Liver (tissue), 9 donors: ENCODE results near the gene SLC24A3. TPM values are rescaled to one million over a fixed set of nuclear protein-coding genes. Genes with fewer than 3 reads are reported as not detected.
A peak's percentile ranks its signal among the peaks of the same experiment; 100 is the strongest.

Experiments used
- DNase-seq: peaks from one replicate; pipeline ENCODE4 v3.0.0-alpha.2; 2017; ENCODE audit warnings: low spot score
- H3K27ac ChIP-seq, 2 donors: one replicate each; pipeline ENCODE4 v1.7.0; 2013; ENCODE audit warnings: inconsistent platforms in 2 of 2, low read length in 2 of 2, control low read depth in 1 of 2, low read depth in 1 of 2, mild to moderate bottlenecking in 1 of 2
- H3K27me3 ChIP-seq, 4 donors: one replicate each; pipeline versions ENCODE4 v1.6.1 to v1.7.0; 2013; ENCODE audit warnings: low read length in 3 of 4, inconsistent platforms in 1 of 4, mild to moderate bottlenecking in 1 of 4, moderate library complexity in 1 of 4; ENCODE audit not compliant: control insufficient read depth in 4 of 4, insufficient read depth in 4 of 4
- H3K36me3 ChIP-seq, 4 donors: one replicate each; pipeline versions ENCODE4 v1.6.1 to v1.7.0; 2013; ENCODE audit warnings: low read length in 3 of 4, mild to moderate bottlenecking in 3 of 4, low read depth in 1 of 4, moderate library complexity in 1 of 4; ENCODE audit not compliant: control insufficient read depth in 4 of 4, insufficient read depth in 3 of 4
- H3K4me1 ChIP-seq, 4 donors: one replicate each; pipeline versions ENCODE4 v1.6.1 to v1.7.0; 2013; ENCODE audit warnings: low read length in 3 of 4, mild to moderate bottlenecking in 3 of 4, moderate library complexity in 1 of 4; ENCODE audit not compliant: control insufficient read depth in 4 of 4, insufficient read depth in 4 of 4
- H3K4me3 ChIP-seq, 3 donors: one replicate each; pipeline versions ENCODE4 v1.6.1 to v1.7.0; 2013; ENCODE audit warnings: low read length in 3 of 3, control low read depth in 1 of 3, low read depth in 1 of 3, mild to moderate bottlenecking in 1 of 3
- H3K9ac ChIP-seq, 2 donors: one replicate each; pipeline ENCODE4 v1.7.0; 2013; ENCODE audit warnings: low read length in 2 of 2, mild to moderate bottlenecking in 2 of 2, moderate library complexity in 2 of 2, control low read depth in 1 of 2, low read depth in 1 of 2
- H3K9me3 ChIP-seq, 4 donors: one replicate each; pipeline versions ENCODE4 v1.6.1 to v1.7.0; 2013; ENCODE audit warnings: low read length in 3 of 4; ENCODE audit not compliant: control insufficient read depth in 4 of 4
- EGR1 ChIP-seq, 2 donors: IDR thresholded peaks; 2 replicates each; pipeline ENCODE4 v1.6.1; 2016 to 2018; ENCODE audit warnings: antibody characterized with exemption in 2 of 2, low read depth in 2 of 2
- FOXA1 ChIP-seq: IDR thresholded peaks from 2 replicates; pipeline ENCODE4 v1.6.1; 2016; ENCODE audit warnings: antibody characterized with exemption
- FOXA2 ChIP-seq: IDR thresholded peaks from 2 replicates; pipeline ENCODE4 v1.6.1; 2016; ENCODE audit warnings: antibody characterized with exemption
- GABPA ChIP-seq, 2 donors: IDR thresholded peaks in 1 of 2; conservative IDR thresholded peaks in 1 of 2; 2 replicates each; pipeline ENCODE4 v1.6.1; 2016; ENCODE audit warnings: antibody characterized with exemption in 2 of 2, mild to moderate bottlenecking in 1 of 2, moderate library complexity in 1 of 2
- HNF4A ChIP-seq, 2 donors: conservative IDR thresholded peaks; 2 replicates each; pipeline ENCODE4 v1.6.1; 2016; ENCODE audit warnings: antibody characterized with exemption in 2 of 2, mild to moderate bottlenecking in 2 of 2
- HNF4G ChIP-seq: IDR thresholded peaks from 2 replicates; pipeline ENCODE4 v1.6.1; 2016; ENCODE audit warnings: antibody characterized with exemption
- JUND ChIP-seq, 2 donors: IDR thresholded peaks; 2 replicates each; pipeline ENCODE4 v1.6.1; 2016; ENCODE audit warnings: antibody characterized with exemption in 2 of 2
- MAX ChIP-seq: IDR thresholded peaks from 2 replicates; pipeline ENCODE4 v1.6.1; 2016; ENCODE audit warnings: antibody characterized with exemption
- NR2F2 ChIP-seq: IDR thresholded peaks from 2 replicates; pipeline ENCODE4 v1.6.1; 2016; ENCODE audit warnings: antibody characterized with exemption
- RAD21 ChIP-seq, 2 donors: IDR thresholded peaks; 2 replicates each; pipeline ENCODE4 v1.6.1; 2016; ENCODE audit warnings: antibody characterized with exemption in 2 of 2, mild to moderate bottlenecking in 2 of 2
- RXRA ChIP-seq, 2 donors: IDR thresholded peaks; 2 replicates each; pipeline ENCODE4 v1.6.1; 2017 to 2018; ENCODE audit warnings: antibody characterized with exemption in 2 of 2, mild to moderate bottlenecking in 1 of 2
- SP1 ChIP-seq: IDR thresholded peaks from 2 replicates; pipeline ENCODE4 v1.6.1; 2018; ENCODE audit warnings: antibody characterized with exemption, mild to moderate bottlenecking
- TAF1 ChIP-seq: conservative IDR thresholded peaks from 2 replicates; pipeline ENCODE4 v1.6.1; 2016; ENCODE audit warnings: antibody characterized with exemption, mild to moderate bottlenecking
- YY1 ChIP-seq: IDR thresholded peaks from 2 replicates; pipeline ENCODE4 v1.6.1; 2016; ENCODE audit warnings: antibody characterized with exemption, mild to moderate bottlenecking
- ZBTB33 ChIP-seq: IDR thresholded peaks from 2 replicates; pipeline ENCODE4 v1.6.1; 2016; ENCODE audit warnings: antibody characterized with exemption
- WGBS: extraction: QIAGEN DNeasy Blood & Tissue Kit; methylation state at CpG from one replicate; pipeline ENCODE4 v1.1.7; 2013; 5-methylcytosine and 5-hydroxymethylcytosine counted together
- polyA plus RNA-seq, 2 donors: library from polyadenylated mRNA; stranded (reverse) in 1 of 2; unstranded in 1 of 2; fragments of 200-250 nt in 1 of 2; fragments of >200 nt in 1 of 2; fragmentation: Nextera tagmentation in 1 of 2; extraction: Ambion mirVana in 1 of 2; gene quantifications; one replicate each; pipeline versions ENCODE4 v1.2.1 to v1.2.3, GENCODE V29; 2013 to 2015
- total RNA-seq, 2 donors: library from RNA; depleted of rRNA; stranded (reverse); fragments of >200 nt; gene quantifications; one replicate each; pipeline ENCODE4 v1.2.3, GENCODE V29; 2014
- TF ChIP-seq, protein P1 (sequence below): fragments of 150-350 bp; IDR thresholded peaks from 2 replicates; pipeline ENCODE4 v1.5.1; 2017; ENCODE audit warnings: improper control_type of control experiment, low read depth, low read length; ENCODE audit not compliant: missing input control
- donor health status: healthy.
- donor health status: healthy.
- donor health status: healthy.
- donor health status: healthy.
- donor health status: healthy.

SLC24A3 gene
- total and polyA plus RNA-seq, 4 donors: 0.28 to 1.8 (median 0.46) TPM

DNA sequence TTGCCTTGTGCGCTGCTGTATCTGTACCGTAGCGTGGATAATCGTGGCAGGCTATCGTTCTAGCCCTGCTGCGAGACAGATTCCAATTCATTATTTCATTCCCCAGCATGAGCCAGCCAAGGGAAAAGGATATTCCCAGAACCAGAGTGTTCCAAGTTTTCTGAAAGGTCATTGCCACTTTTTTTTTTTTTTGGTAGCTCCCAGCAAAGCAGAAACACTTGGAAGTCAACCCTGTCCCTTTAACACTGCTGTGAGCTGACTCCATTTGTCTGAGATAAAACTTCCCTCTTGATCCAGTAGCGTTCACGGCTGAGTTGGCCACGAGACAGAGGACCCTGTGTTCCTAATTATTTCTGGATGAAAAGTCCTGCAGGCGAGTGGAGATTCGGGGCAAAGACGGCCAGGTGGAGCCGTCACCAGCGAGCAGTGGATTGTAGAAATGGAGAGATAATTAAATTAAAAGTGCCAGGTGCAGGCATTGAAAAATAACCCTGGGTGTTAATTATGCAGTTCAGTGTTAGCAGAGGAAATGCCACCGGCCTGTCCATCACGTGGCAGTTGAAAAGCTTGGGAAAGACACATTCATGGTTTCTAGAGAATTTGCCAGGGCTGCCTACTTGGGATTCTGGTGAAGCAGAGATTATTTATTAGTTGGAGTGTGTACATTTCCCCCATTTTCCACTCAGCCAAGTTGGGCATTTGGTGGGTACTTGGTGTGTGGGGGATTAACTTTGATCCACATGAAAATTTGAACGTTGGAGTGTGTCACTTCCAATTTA lies 164.2 kb downstream of the SLC24A3 start (continued):
- TF ChIP-seq HNF4G (no peak), GABPA (IDR thresholded peaks at IDR 0.05 in 1 of 2, conservative IDR thresholded peaks at IDR 0.05 in 1 of 2) (no peak), ZBTB33 (no peak), JUND (IDR thresholded peaks at IDR 0.05) (no peak), HNF4A (conservative IDR thresholded peaks at IDR 0.05) (no peak), SP1 (peak; percentile 34), TAF1 (no peak), EGR1 (IDR thresholded peaks at IDR 0.05; ENCODE audit: low read depth in 2 of 2) (no peak), RXRA (IDR thresholded peaks at IDR 0.05) (peak; percentile 39 to 43)

- WGBS: 86% methylated on average over 3 of the region's 3 CpGs
- no peak for DNase-seq
Observed at GRCh38 chr20:19378058-19378457, 165.6 kb downstream of the SLC24A3 start.

GRCh38 chr20:19380211-19380610 lies 167.8 kb downstream of the SLC24A3 start:
- Histone ChIP-seq H3K36me3 (no peaks in the 10 kb centered on the region), H3K27ac (no peak overlapping the region), H3K9ac (no peak overlapping the region), H3K4me1 (no peaks in the 10 kb centered on the region), H3K27me3 (no peaks in the 10 kb centered on the region), H3K4me3 (no peak overlapping the region), H3K9me3 (no peaks in the 10 kb centered on the region)
- no peak for DNase-seq
- WGBS: 87% methylated on average over 6 of the region's 6 CpGs
- TF ChIP-seq RXRA (IDR thresholded peaks at IDR 0.05) (no peak), RAD21 (IDR thresholded peaks at IDR 0.05) (no peak), YY1 (no peak), FOXA2 (no peak), NR2F2 (no peak), EGR1 (IDR thresholded peaks at IDR 0.05; ENCODE audit: low read depth in 2 of 2) (no peak), TAF1 (no peak), SP1 (no peak), HNF4A (conservative IDR thresholded peaks at IDR 0.05) (no peak)

More at GRCh38 chr20:19378058-19378457, 165.6 kb downstream of the SLC24A3 start:
- Histone ChIP-seq H3K4me3 (no peak overlapping the region), H3K4me1 (no peaks in the 10 kb centered on the region), H3K27ac (no peak overlapping the region), H3K36me3 (no peaks in the 10 kb centered on the region), H3K9me3 (no peaks in the 10 kb centered on the region), H3K9ac (no peak overlapping the region), H3K27me3 (no peaks in the 10 kb centered on the region)
- TF ChIP-seq FOXA1 (no peak), HNF4G (no peak), GABPA (IDR thresholded peaks at IDR 0.05 in 1 of 2, conservative IDR thresholded peaks at IDR 0.05 in 1 of 2) (no peak), EGR1 (IDR thresholded peaks at IDR 0.05; ENCODE audit: low read depth in 2 of 2) (no peak)

- Histone ChIP-seq H3K4me1 (no peaks in the 10 kb centered on the region), H3K27ac (no peak overlapping the region), H3K4me3 (no peak overlapping the region), H3K9me3 (no peaks in the 10 kb centered on the region), H3K36me3 (no peaks in the 10 kb centered on the region), H3K9ac (no peak overlapping the region), H3K27me3 (no peaks in the 10 kb centered on the region)
- no peak for DNase-seq
- 81% methylated on average over 10 of the region's 10 CpGs for WGBS
- no peak for TF ChIP-seq HNF4G
- no peak for TF ChIP-seq SP1
- no peak for TF ChIP-seq MAX
- TF ChIP-seq HNF4A (conservative IDR thresholded peaks at IDR 0.05): no peak
- TF ChIP-seq EGR1 (IDR thresholded peaks at IDR 0.05; ENCODE audit: low read depth in 2 of 2): no peak
- no peak for TF ChIP-seq RAD21 (IDR thresholded peaks at IDR 0.05)
- TF ChIP-seq, protein P1, sequence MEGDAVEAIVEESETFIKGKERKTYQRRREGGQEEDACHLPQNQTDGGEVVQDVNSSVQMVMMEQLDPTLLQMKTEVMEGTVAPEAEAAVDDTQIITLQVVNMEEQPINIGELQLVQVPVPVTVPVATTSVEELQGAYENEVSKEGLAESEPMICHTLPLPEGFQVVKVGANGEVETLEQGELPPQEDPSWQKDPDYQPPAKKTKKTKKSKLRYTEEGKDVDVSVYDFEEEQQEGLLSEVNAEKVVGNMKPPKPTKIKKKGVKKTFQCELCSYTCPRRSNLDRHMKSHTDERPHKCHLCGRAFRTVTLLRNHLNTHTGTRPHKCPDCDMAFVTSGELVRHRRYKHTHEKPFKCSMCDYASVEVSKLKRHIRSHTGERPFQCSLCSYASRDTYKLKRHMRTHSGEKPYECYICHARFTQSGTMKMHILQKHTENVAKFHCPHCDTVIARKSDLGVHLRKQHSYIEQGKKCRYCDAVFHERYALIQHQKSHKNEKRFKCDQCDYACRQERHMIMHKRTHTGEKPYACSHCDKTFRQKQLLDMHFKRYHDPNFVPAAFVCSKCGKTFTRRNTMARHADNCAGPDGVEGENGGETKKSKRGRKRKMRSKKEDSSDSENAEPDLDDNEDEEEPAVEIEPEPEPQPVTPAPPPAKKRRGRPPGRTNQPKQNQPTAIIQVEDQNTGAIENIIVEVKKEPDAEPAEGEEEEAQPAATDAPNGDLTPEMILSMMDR: no peak
- TF ChIP-seq ZBTB33: no peak
- TF ChIP-seq TAF1: no peak
- TF ChIP-seq GABPA (IDR thresholded peaks at IDR 0.05 in 1 of 2, conservative IDR thresholded peaks at IDR 0.05 in 1 of 2): no peak
- no peak for TF ChIP-seq FOXA1
- TF ChIP-seq YY1: no peak
- TF ChIP-seq RXRA (IDR thresholded peaks at IDR 0.05): no peak
- TF ChIP-seq JUND (IDR thresholded peaks at IDR 0.05): no peak
- TF ChIP-seq FOXA2: no peak
Observed at GRCh38 chr20:19381947-19382346, 169.5 kb downstream of the SLC24A3 start.
